Pancreas (tissue), 10 donors: Measurements from ENCODE around the gene MOB1B. TPM values are rescaled to one million over a fixed set of nuclear protein-coding genes. Genes with fewer than 3 reads are reported as not detected.

ENCODE experiments used
- ATAC-seq, 4 donors: fragments of 200-7000 bp; cut with Tn5 transposase; one replicate each; pipeline versions ENCODE4 v1.8.0 to v1.9.1; 2020; ENCODE audit warnings: mild to moderate bottlenecking in 4 of 4, moderate library complexity in 4 of 4
- DNase-seq, 6 donors: peaks; one replicate each; pipeline ENCODE4 v3.0.0-alpha.2; 2020
- FAIRE-seq: peaks from 2 replicates; lab custom pipeline; 2012; peaks lifted over from hg19 to GRCh38; lab: Jason Lieb, UNC
- H3K27ac ChIP-seq, 4 donors: fragments of 200-600 bp; sonication (generic); 1 replicate in 3 of 4; 2 replicates in 1 of 4; pipeline versions ENCODE4 v1.5.0 to v1.8.0; 2020
- H3K27me3 ChIP-seq, 4 donors: fragments of 200-600 bp; one replicate each; pipeline ENCODE4 v1.8.0; 2021
- H3K36me3 ChIP-seq, 3 donors: fragments of 200-600 bp; sonication (generic) in 1 of 3; one replicate each; pipeline versions ENCODE4 v1.5.0 to v1.8.0; 2020 to 2021
- H3K4me1 ChIP-seq, 3 donors: fragments of 200-600 bp; one replicate each; pipeline ENCODE4 v1.8.0; 2021
- H3K4me3 ChIP-seq, 4 donors: fragments of 200-600 bp; sonication (generic) in 2 of 4; one replicate each; pipeline versions ENCODE4 v1.5.0 to v1.8.0; 2020 to 2021
- H3K9me3 ChIP-seq, 4 donors: fragments of 200-600 bp; one replicate each; pipeline ENCODE4 v1.8.0; 2021
- WGBS, 2 donors: extraction: QIAGEN DNeasy Blood & Tissue Kit; methylation state at CpG; one replicate each; pipeline ENCODE4 v1.1.7; 2013; 5-methylcytosine and 5-hydroxymethylcytosine counted together
- intact Hi-C, 3 donors: fragments of 100-400 bp; cut with DNase I; formaldehyde crosslinking; loops; one replicate each; pipeline versions ENCODE4 v1.11.1 to v1.14.2; 2022
- polyA plus RNA-seq, 2 donors: library from polyadenylated mRNA; stranded (reverse); fragments of 200-250 nt; gene quantifications; one replicate each; pipeline ENCODE4 v1.2.3, GENCODE V29; 2013
- total RNA-seq, 6 donors: library from RNA; stranded (reverse); fragmentation: NEBNext Ultra II Directional in 4 of 6; extraction: Animal tissue kit (Norgen Biotek cat#: 25700) in 4 of 6; gene quantifications; one replicate each; pipeline versions ENCODE4 v1.2.1 to v1.2.4, GENCODE V29; 2021 to 2023
- TF ChIP-seq, protein P1 (sequence below), 4 donors: fragments of 200-600 bp; sonication (generic) in 3 of 4; IDR thresholded peaks; one replicate each; pipeline versions ENCODE4 v1.5.0 to v1.8.0; 2021; ENCODE audit warnings: antibody characterized with exemption in 4 of 4
- donor health status: healthy with polysubstance abuse.
- donor health status: DM: no; HTN: no; CAD: no; lungs with moderate emphysema.
- donor health status: DM: no; HTN: no; CAD: no.
- donor health status: control.
- donor health status: control.
- donor health status: Bipolar disorder and iron deficiency.
- donor health status: DM: yes; HTN: yes; CAD: no.
- donor health status: DM: no; HTN: no; CAD: no.
- donor health status: DM: no; HTN: no; CAD: no.
- donor health status: DM: yes; HTN: yes; CAD: no.

Gene MOB1B
- total and polyA plus RNA-seq, 8 donors = 3.6 to 15.6 (median 9.4) TPM

DNA sequence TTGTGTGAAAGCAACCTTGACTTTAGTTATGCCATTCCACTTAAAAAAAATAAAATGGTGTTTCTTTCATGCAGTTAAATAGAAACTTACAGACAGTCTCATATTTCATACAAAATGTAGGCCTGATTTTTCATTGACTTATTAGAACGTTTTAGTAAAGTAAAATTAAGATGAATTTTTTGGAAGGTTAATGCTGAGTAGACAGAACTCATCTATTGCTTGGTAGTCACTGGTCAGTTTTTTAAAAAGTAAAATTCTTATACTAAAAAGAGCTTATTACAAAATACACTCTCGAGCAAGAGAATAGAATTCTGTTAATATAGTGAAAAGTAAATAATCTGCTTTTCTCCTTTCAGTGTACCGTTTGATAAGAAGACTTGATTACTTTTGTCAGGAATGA lies 21.4 kb upstream of the MOB1B start:
- WGBS, 2 donors = 15 to 27% methylated on average over 3 of the region's 3 CpGs
- TF ChIP-seq, protein P1, sequence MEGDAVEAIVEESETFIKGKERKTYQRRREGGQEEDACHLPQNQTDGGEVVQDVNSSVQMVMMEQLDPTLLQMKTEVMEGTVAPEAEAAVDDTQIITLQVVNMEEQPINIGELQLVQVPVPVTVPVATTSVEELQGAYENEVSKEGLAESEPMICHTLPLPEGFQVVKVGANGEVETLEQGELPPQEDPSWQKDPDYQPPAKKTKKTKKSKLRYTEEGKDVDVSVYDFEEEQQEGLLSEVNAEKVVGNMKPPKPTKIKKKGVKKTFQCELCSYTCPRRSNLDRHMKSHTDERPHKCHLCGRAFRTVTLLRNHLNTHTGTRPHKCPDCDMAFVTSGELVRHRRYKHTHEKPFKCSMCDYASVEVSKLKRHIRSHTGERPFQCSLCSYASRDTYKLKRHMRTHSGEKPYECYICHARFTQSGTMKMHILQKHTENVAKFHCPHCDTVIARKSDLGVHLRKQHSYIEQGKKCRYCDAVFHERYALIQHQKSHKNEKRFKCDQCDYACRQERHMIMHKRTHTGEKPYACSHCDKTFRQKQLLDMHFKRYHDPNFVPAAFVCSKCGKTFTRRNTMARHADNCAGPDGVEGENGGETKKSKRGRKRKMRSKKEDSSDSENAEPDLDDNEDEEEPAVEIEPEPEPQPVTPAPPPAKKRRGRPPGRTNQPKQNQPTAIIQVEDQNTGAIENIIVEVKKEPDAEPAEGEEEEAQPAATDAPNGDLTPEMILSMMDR (IDR thresholded peaks at IDR 0.05) = no peak
- intact Hi-C loops = no loop called here
- no peaks in the 10 kb centered on the region for H3K27me3 ChIP-seq
- FAIRE-seq (peak; percentile 67), ATAC-seq (no peak), DNase-seq (no peak)
- no peaks in the 10 kb centered on the region for H3K36me3 ChIP-seq
- H3K9me3 ChIP-seq = no peaks in the 10 kb centered on the region
- no peaks in the 10 kb centered on the region for H3K4me1 ChIP-seq
- H3K4me3 ChIP-seq = no peak overlapping the region
- H3K27ac ChIP-seq = no peak overlapping the region

DNA sequence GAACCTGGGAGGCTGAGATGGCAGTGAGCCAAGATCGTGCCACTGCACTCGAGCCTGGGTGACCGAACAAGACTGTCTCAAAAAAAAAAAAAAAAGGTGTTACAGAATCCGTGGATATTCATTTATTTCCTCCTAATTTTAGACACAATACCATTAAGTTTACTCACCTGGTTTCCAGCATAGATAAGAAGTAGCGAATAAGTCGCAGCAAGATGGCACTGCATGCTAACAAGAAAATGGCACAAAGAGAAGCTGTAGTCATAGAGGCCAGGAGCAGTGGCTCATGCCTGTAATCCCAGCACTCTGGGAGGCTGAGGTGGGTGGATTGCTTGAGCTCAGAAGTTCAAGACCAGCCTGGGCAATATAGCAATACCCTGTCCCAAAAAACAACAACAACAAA lies 17.0 kb upstream of the MOB1B start:
- no peak for FAIRE-seq
- 42 to 46% methylated on average over 6 of the region's 6 CpGs for WGBS, 2 donors
- no peak for ATAC-seq
- Histone ChIP-seq H3K4me3 (no peak overlapping the region), H3K27ac (no peak overlapping the region), H3K36me3 (no peaks in the 10 kb centered on the region), H3K4me1 (no peaks in the 10 kb centered on the region), H3K9me3 (no peaks in the 10 kb centered on the region), H3K27me3 (no peaks in the 10 kb centered on the region)
- DNase-seq = no peak
- TF ChIP-seq, protein P1 (IDR thresholded peaks at IDR 0.05) = no peak
- intact Hi-C loops = no loop called here

DNA sequence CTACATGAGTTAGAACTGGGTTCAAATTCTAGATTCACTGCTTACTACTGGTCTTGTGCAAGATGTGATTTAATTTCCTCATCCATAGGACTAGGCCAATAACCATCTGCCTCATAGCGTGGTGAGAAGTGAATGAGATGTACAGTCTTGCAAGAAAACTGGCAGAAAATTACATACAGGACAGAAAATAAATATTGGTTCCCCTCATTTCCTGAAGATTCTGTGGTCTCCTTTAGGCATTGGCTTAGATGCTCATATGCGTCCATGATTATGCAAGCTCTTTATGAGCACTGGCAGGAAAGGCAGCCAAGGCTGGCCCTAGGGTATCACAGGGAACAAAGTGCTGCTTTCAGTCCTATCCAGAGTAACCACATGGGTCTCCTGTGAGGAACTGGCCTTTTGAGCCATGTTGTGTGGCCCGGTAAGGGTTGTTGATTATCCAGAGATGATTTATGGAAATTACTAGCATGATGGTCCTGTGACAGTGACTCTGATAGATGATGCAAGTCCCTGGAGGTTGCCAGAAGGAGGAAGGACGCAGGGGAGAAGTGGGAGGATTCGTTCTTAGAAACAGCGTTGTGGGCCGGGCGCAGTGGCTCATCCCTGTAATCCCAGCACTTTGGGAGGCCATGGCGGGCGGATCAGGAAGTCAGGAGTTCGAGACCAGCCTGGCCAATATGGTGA lies 9.9 kb upstream of the MOB1B start:
- WGBS, 2 donors = 87 to 94% methylated on average over 11 of the region's 11 CpGs
- H3K4me3 ChIP-seq = no peak overlapping the region
- no peaks in the 10 kb centered on the region for H3K36me3 ChIP-seq
- no peaks in the 10 kb centered on the region for H3K27me3 ChIP-seq
- H3K4me1 ChIP-seq = peaks cover 0 to 2% (median 0%) of the 10 kb centered on the region in 3 donors
- FAIRE-seq (no peak), DNase-seq (peak in 1 of 6 donors; percentile 45), ATAC-seq (peak in 2 of 4 donors; percentile 60 to 73)
- H3K9me3 ChIP-seq = no peaks in the 10 kb centered on the region
- TF ChIP-seq, protein P1 (IDR thresholded peaks at IDR 0.05) = no peak
- intact Hi-C loops = no loop called here
- H3K27ac ChIP-seq = no peak overlapping the region

DNA sequence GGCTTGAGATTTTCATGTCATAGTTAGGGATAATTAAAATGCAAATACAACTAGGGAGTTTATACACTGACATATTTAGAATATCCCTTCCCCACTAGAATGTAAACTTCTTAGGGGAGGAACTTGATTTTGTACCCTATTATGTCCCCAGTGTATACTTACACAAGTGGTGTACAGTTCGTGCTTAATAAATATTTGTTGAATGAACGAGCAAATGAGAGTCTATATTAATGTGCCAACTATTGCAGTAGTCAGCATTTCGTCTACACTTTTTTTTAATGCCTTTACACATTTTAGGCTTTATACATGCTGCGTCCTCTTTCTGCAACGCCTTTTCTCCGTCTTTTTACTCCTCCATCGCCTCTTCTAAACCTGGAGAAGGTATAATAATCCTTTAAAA lies 8.4 kb upstream of the MOB1B start:
- FAIRE-seq (no peak), DNase-seq (no peak), ATAC-seq (no peak)
- 62 to 65% methylated on average over 7 of the region's 7 CpGs for WGBS, 2 donors
- TF ChIP-seq, protein P1 (IDR thresholded peaks at IDR 0.05) = no peak
- H3K27me3 ChIP-seq = no peaks in the 10 kb centered on the region
- intact Hi-C loops = no loop called here
- no peaks in the 10 kb centered on the region for H3K9me3 ChIP-seq
- no peak overlapping the region for H3K4me3 ChIP-seq
- no peak overlapping the region for H3K27ac ChIP-seq
- peaks cover 0 to 2% (median 0%) of the 10 kb centered on the region in 3 donors for H3K4me1 ChIP-seq
- no peaks in the 10 kb centered on the region for H3K36me3 ChIP-seq

DNA sequence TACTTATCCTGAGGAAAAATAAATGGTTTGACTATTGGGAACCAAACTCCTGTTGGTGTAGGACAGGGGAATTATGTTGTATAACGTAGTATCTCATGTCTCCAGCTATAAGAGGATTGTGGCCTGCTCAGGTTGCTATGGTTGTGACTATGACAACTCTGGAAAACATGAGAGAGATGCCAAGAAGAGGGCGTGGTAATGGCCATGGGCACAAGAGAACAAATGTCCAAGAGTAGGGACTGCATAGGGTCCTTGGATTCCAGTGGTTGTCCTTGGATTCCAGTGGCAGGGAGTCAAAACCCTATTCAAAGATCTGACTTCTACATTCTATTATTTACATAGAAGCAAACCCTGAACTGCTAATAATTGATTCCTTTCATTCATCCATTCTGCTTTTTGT lies 6.8 kb upstream of the MOB1B start:
- WGBS, 2 donors = 55 to 62% methylated on average over 2 of the region's 2 CpGs
- Histone ChIP-seq H3K9me3 (no peaks in the 10 kb centered on the region), H3K36me3 (no peaks in the 10 kb centered on the region), H3K4me1 (peaks cover 0 to 2% (median 0%) of the 10 kb centered on the region in 3 donors), H3K27me3 (no peaks in the 10 kb centered on the region), H3K27ac (peak overlapping the region in 1 of 4 donors; percentile 2), H3K4me3 (no peak overlapping the region)
- FAIRE-seq (no peak), ATAC-seq (peak in 3 of 4 donors; percentile 66 to 74 (median 66)), DNase-seq (no peak)
- TF ChIP-seq, protein P1 (IDR thresholded peaks at IDR 0.05) = no peak
- intact Hi-C loops = no loop called here
